ENCODE results near the gene QKI.

DNA sequence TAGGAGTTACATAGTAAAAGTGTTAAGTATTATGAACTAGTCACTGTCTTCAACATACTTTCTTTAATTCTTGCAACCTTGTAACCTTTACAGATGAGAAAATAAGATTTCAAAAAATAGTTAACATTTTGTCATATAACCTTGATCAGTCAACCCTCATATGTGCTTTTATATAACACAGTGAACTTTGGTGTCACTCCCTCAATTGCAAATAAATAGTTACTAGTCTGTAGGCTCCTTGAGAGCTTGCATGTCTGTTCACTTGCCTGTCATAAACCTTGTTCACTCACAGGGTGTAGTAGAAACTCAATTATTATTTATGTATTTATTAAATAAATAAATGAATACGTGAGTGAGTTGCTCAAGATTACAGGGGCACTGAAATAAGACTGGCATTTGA, 107.5 kb downstream of the QKI start:
- no peak for TF ChIP-seq CTCF (IDR thresholded peaks at IDR 0.05)
- no peak for TF ChIP-seq POLR2A (IDR thresholded peaks at IDR 0.05)

Data from right lobe of liver (tissue), 4 donors.